Endothelial cell of umbilical vein (primary cell): ENCODE data around the gene TRAPPC11. TPM values are rescaled to one million over a fixed set of nuclear protein-coding genes. Genes with fewer than 3 reads are reported as not detected.
A peak's percentile ranks its signal among the peaks of the same experiment; 100 is the strongest.

Source experiments
- BruUV-seq: library from RNA; stranded (reverse); fragments of 400-500 nt; replicated peaks from 2 replicates; lab custom pipeline; 2021; lab: Mats Ljungman, UMichigan
- CTCF ChIA-PET: fragments of 300-600, 350-600 bp; sonication (Branson Sonifier 250); formaldehyde crosslinking; loops from one replicate; lab custom pipeline; 2021; ENCODE audit warnings: antibody characterized with exemption, inconsistent platforms; lab: Charles Lee
- POLR2A ChIA-PET: fragments of 300-600, 350-600 bp; sonication (Branson Sonifier 250); formaldehyde crosslinking; loops from one replicate; lab custom pipeline; 2021; ENCODE audit warnings: antibody characterized with exemption, inconsistent platforms; lab: Charles Lee
- DNase-seq: peaks from one replicate; pipeline ENCODE4 v3.0.0-alpha.2; 2011; ENCODE audit warnings: low read depth, low spot score
- FAIRE-seq: peaks from 2 replicates; lab custom pipeline; 2011; peaks lifted over from hg19 to GRCh38; lab: Jason Lieb, UNC
- H2AFZ ChIP-seq: 2 replicates; pipeline ENCODE4 v1.6.0; 2012; ENCODE audit warnings: low read depth, low read length, control low read depth, inconsistent platforms
- H3K27ac ChIP-seq: 2 replicates; pipeline ENCODE4 v1.5.1; 2011; ENCODE audit warnings: low read depth, mild to moderate bottlenecking, control low read depth, low read length, moderate library complexity; ENCODE audit not compliant: insufficient read depth
- H3K27me3 ChIP-seq, 2 experiments: 2 replicates each; pipeline versions ENCODE4 v1.6.0 to v1.6.1; 2011; ENCODE audit warnings: low read length in 2 of 2, mixed read lengths in 1 of 2; ENCODE audit not compliant: control insufficient read depth in 2 of 2, insufficient read depth in 2 of 2
- H3K36me3 ChIP-seq, 2 experiments: 2 replicates in 1 of 2; 3 replicates in 1 of 2; pipeline ENCODE4 v1.5.1; 2011; ENCODE audit warnings: low read length in 2 of 2, mild to moderate bottlenecking in 1 of 2, moderate library complexity in 1 of 2; ENCODE audit not compliant: control insufficient read depth in 2 of 2, insufficient read depth in 2 of 2; ENCODE audit errors: extremely low read depth in 1 of 2
- H3K4me1 ChIP-seq: 3 replicates; pipeline ENCODE4 v1.5.1; 2011; ENCODE audit warnings: mild to moderate bottlenecking, low read length; ENCODE audit not compliant: control insufficient read depth, insufficient read depth; ENCODE audit errors: extremely low read depth
- H3K4me2 ChIP-seq: 2 replicates; pipeline ENCODE4 v1.6.1; 2011; ENCODE audit warnings: low read length, control low read depth, mixed read lengths; ENCODE audit not compliant: insufficient read depth
- H3K4me3 ChIP-seq, 3 experiments: fragments of 200-600 bp in 1 of 3; sonication (generic), shearing (Covaris generic) in 1 of 3; replicated peaks in 1 of 3; 2 replicates each; pipeline ENCODE4 v1.5.1; 2011 to 2016; ENCODE audit warnings: control low read depth in 3 of 3, low read length in 3 of 3, mild to moderate bottlenecking in 2 of 3, inconsistent platforms in 1 of 3, low read depth in 1 of 3, moderate library complexity in 1 of 3; ENCODE audit not compliant: insufficient read depth in 1 of 3
- H3K79me2 ChIP-seq: 2 replicates; pipeline ENCODE4 v1.6.0; 2012; ENCODE audit warnings: low read length, inconsistent platforms; ENCODE audit not compliant: control insufficient read depth, insufficient read depth
- H3K9ac ChIP-seq: replicated peaks from 2 replicates; pipeline ENCODE3; 2011; ENCODE audit warnings: low read length, control low read depth; ENCODE audit not compliant: insufficient read depth; ENCODE audit errors: extremely low read depth
- H3K9me1 ChIP-seq: replicated peaks from 3 replicates; pipeline ENCODE4 v1.6.0; 2011; ENCODE audit warnings: mild to moderate bottlenecking, low read length; ENCODE audit not compliant: control insufficient read depth, insufficient read depth; ENCODE audit errors: extremely low read depth
- H3K9me3 ChIP-seq: replicated peaks from 2 replicates; pipeline ENCODE4 v1.5.1; 2012; ENCODE audit warnings: low read length, inconsistent platforms; ENCODE audit not compliant: control insufficient read depth, insufficient read depth
- H4K20me1 ChIP-seq: replicated peaks from 2 replicates; pipeline ENCODE3; 2011; ENCODE audit warnings: mild to moderate bottlenecking, low read length; ENCODE audit not compliant: control insufficient read depth, insufficient read depth; ENCODE audit errors: extremely low read depth
- EZH2 ChIP-seq: IDR thresholded peaks from 2 replicates; pipeline ENCODE4 v1.6.1; 2012; ENCODE audit warnings: borderline replicate concordance, low read depth, mild to moderate bottlenecking, moderate library complexity, low read length, inconsistent platforms; ENCODE audit not compliant: severe bottlenecking
- GATA2 ChIP-seq: IDR thresholded peaks from 2 replicates; pipeline ENCODE4 v1.7.0; 2011; ENCODE audit warnings: low read depth, mild to moderate bottlenecking, moderate library complexity, mixed read lengths, low read length; ENCODE audit not compliant: insufficient read length, insufficient read depth
- JUN ChIP-seq: IDR thresholded peaks from 2 replicates; pipeline ENCODE4 v1.6.1; 2011; ENCODE audit warnings: borderline replicate concordance, low read depth; ENCODE audit not compliant: insufficient read length, insufficient read depth
- dilution Hi-C: fragments of 300-500 bp; cut with MboI; formaldehyde crosslinking; loops from one replicate; pipeline ENCODE4 v1.15.0; 2019; ENCODE audit warnings: low sequenced_read_pairs; ENCODE audit not compliant: extremely low pct_ligation_motif_present
- intact Hi-C: fragments of 100-400 bp; cut with micrococcal nuclease; formaldehyde crosslinking; loops from one replicate; pipeline ENCODE4 v1.10.0; 2022
- polyA plus RNA-seq, 4 experiments: library from polyadenylated mRNA; depleted of rRNA in 3 of 4; stranded (reverse) in 3 of 4; unstranded in 1 of 4; fragments of >200 nt; gene quantifications; 2 replicates each; pipeline versions ENCODE4 v1.2.1 to v1.2.3, GENCODE V29; 2011 to 2012; ENCODE audit warnings: missing spikeins in 1 of 4
- total RNA-seq: library from RNA; stranded (reverse); gene quantifications from 2 replicates; pipeline ENCODE4 v1.2.3, GENCODE V29; 2021
- TF ChIP-seq, protein P1 (sequence below), 2 donors: IDR thresholded peaks; 1 replicate in 1 of 2; 2 replicates in 1 of 2; pipeline ENCODE4 v1.5.1; 2011; ENCODE audit warnings: low read length in 2 of 2, mild to moderate bottlenecking in 2 of 2, moderate library complexity in 2 of 2, control low read depth in 1 of 2, inconsistent platforms in 1 of 2, low read depth in 1 of 2; ENCODE audit not compliant: insufficient read depth in 1 of 2; ENCODE audit errors: extremely low read depth in 1 of 2

Gene TRAPPC11
- total and polyA plus RNA-seq, 2 donors (not counting 3 experiments of a cell fraction or from before 2014, with no cell fraction given) = 21.2 to 32.1 TPM

DNA sequence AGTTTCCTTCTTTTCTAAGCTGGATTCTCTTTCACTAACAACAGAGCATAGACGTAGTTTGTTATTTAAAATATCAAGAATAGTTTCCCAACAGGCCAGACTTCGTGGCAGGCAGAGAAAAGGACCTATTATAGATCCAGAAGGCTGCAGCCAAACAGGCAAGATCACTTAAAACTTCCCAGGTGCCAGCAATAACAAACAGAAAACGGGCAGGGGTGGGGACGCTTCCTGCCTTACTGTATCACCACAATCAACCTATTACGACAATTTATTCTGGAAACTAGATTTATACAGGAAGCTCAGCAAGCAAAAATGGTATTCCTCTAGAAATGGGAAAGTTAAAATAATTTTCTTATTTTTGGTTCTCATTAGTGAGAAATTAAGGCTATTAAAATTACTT is 22.2 kb upstream of the TRAPPC11 start:
- Histone ChIP-seq H3K9ac (peak overlapping the region; percentile 45), H3K36me3 (no peaks in the 10 kb centered on the region), H3K9me3 (no peaks in the 10 kb centered on the region), H2AFZ (peak overlapping the region; percentile 9), H4K20me1 (no peaks in the 10 kb centered on the region), H3K4me3 (peak overlapping the region in 2 of 3 experiments; percentile 15 to 49), H3K27me3 (no peaks in the 10 kb centered on the region), H3K4me1 (peaks cover 11% of the 10 kb centered on the region), H3K27ac (peak overlapping the region; percentile 20), H3K9me1 (no peaks in the 10 kb centered on the region), H3K79me2 (no peaks in the 10 kb centered on the region), H3K4me2 (peak overlapping the region; percentile 86)
- dilution Hi-C loops (no loop called here), intact Hi-C loops (loop anchor here (1.0 kb wide), 2 partner anchors 13 to 22 kb away; partner anchors contain the start of genes RWDD4 and TRAPPC11)
- no TSS peak for BruUV-seq
- TF ChIP-seq JUN = no peak
- TF ChIP-seq, protein P1, sequence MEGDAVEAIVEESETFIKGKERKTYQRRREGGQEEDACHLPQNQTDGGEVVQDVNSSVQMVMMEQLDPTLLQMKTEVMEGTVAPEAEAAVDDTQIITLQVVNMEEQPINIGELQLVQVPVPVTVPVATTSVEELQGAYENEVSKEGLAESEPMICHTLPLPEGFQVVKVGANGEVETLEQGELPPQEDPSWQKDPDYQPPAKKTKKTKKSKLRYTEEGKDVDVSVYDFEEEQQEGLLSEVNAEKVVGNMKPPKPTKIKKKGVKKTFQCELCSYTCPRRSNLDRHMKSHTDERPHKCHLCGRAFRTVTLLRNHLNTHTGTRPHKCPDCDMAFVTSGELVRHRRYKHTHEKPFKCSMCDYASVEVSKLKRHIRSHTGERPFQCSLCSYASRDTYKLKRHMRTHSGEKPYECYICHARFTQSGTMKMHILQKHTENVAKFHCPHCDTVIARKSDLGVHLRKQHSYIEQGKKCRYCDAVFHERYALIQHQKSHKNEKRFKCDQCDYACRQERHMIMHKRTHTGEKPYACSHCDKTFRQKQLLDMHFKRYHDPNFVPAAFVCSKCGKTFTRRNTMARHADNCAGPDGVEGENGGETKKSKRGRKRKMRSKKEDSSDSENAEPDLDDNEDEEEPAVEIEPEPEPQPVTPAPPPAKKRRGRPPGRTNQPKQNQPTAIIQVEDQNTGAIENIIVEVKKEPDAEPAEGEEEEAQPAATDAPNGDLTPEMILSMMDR (IDR thresholded peaks at IDR 0.05; ENCODE audit: extremely low read depth in 1 of 2, insufficient read depth in 1 of 2, low read depth in 1 of 2, low read length in 2 of 2) = no peak
- TF ChIP-seq EZH2 = no peak
- TF ChIP-seq GATA2 = no peak
- POLR2A ChIA-PET = interaction anchor here (0.5 kb wide), 1 partner anchor 34 kb away, joined by 3 read pairs; no protein-coding TSS in a partner anchor
- CTCF ChIA-PET = interaction anchor here (0.8 to 1.7 kb wide), 7 partner anchors 10 to 163 kb away, joined by 3 to 7 read pairs (median 4); no protein-coding TSS in a partner anchor
- no peak for FAIRE-seq
- peak; percentile 57 for DNase-seq
